Activated effector memory CD4-positive, alpha-beta T cell treated with Interleukin-2 at 50 U/mL for 16 hours (primary cell): Measurements from ENCODE around the gene LMNTD2.
"Not testable (repeated sequence)": the region's sequence is repeated elsewhere in the genome, so short reads cannot be mapped to it uniquely, and the experiment has no call there.

Source experiments
- DNase-seq: peaks from one replicate; pipeline ENCODE4 v3.0.0-alpha.2; 2020

Gene LMNTD2

GRCh38 chr11:586376-587316, 26.1 kb upstream of the LMNTD2 start:
- no peak for DNase-seq

- no peak for DNase-seq
These were observed 23.7 kb upstream of the LMNTD2 start for GRCh38 chr11:584287-584686.

GRCh38 chr11:581752-582151, 21.2 kb upstream of the LMNTD2 start:
- DNase-seq = no peak

GRCh38 chr11:581342-581741, 20.8 kb upstream of the LMNTD2 start:
- DNase-seq = no peak

- DNase-seq = no peak
These were observed 19.5 kb upstream of the LMNTD2 start for GRCh38 chr11:579830-580601.

GRCh38 chr11:578276-579035, 17.9 kb upstream of the LMNTD2 start:
- no peak for DNase-seq

GRCh38 chr11:577611-577894, 17.0 kb upstream of the LMNTD2 start:
- DNase-seq = no peak

- DNase-seq = no peak
These were observed 16.5 kb upstream of the LMNTD2 start for GRCh38 chr11:576811-577610.

- DNase-seq = peak; percentile 91
These were observed 15.6 kb upstream of the LMNTD2 start, which contains the start of gene PHRF1 for GRCh38 chr11:575996-576768. Gene PHRF1, plus strand, starts transcription at chr11:576470. Its CDS starts 5,043 bp downstream, at chr11:581513.

- no peak for DNase-seq
These were observed 14.9 kb upstream of the LMNTD2 start for GRCh38 chr11:575313-575995.

GRCh38 chr11:574632-575312, 14.2 kb upstream of the LMNTD2 start:
- no peak for DNase-seq

GRCh38 chr11:574031-574570, 13.6 kb upstream of the LMNTD2 start:
- not testable (repeated sequence) for DNase-seq

GRCh38 chr11:573146-573759, 12.7 kb upstream of the LMNTD2 start:
- no peak for DNase-seq

GRCh38 chr11:571802-572185, 11.3 kb upstream of the LMNTD2 start:
- DNase-seq = no peak

- no peak for DNase-seq
These were observed 8.8 kb upstream of the LMNTD2 start for GRCh38 chr11:569158-569885.

GRCh38 chr11:568306-569157, 8.0 kb upstream of the LMNTD2 start:
- DNase-seq = peak; percentile 91

GRCh38 chr11:567629-568292, 7.2 kb upstream of the LMNTD2 start:
- no peak for DNase-seq
